Uterus (tissue), 2 donors: ENCODE measurements around the gene NUP85.

Experiments
- CTCF ChIP-seq, 4 experiments: fragments of 200-600 bp in 2 of 4; fragments of 450-650 bp in 2 of 4; sonication (generic) in 2 of 4; IDR thresholded peaks; one replicate each; pipeline ENCODE4 v1.5.1; 2016 to 2019; ENCODE audit warnings: antibody characterized with exemption in 4 of 4, mild to moderate bottlenecking in 2 of 4, moderate library complexity in 1 of 4
- POLR2A ChIP-seq, 2 donors: fragments of 450-650 bp; IDR thresholded peaks; one replicate each; pipeline ENCODE4 v1.6.1; 2016; ENCODE audit warnings: antibody characterized with exemption in 2 of 2, mild to moderate bottlenecking in 1 of 2, moderate library complexity in 1 of 2

- no peak for TF ChIP-seq CTCF (IDR thresholded peaks at IDR 0.05)
- TF ChIP-seq POLR2A (IDR thresholded peaks at IDR 0.05): no peak
Observed at GRCh38 chr17:75228847-75229246, 23.4 kb downstream of the NUP85 start.
